ENCODE results near the gene ARSA. TPM values are rescaled to one million over a fixed set of nuclear protein-coding genes. Genes with fewer than 3 reads are reported as not detected.

Gene ARSA
- total and polyA plus RNA-seq, 2 of the 13 experiments (the other 11 are each of a cell fraction or from before 2014, with no cell fraction given) = 9.0 to 11.5 TPM

DNA sequence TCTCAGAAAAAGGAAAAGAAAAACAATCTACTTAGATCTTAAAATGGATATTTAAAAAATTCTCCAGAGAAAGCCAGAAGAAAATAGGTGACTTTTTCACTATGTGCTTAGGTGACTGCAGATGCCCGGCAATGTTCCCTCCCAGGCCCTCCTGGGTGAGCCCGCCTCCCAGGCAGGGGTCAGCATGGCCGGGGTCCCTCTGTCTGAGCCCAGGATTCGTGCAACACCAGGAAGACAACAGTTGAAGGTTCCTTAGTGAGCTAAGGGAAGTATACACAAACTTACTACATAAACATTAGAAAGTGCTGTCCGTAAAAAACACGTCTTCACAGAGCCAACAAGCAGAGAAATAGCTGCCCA lies 15.8 kb downstream of the ARSA start:
- FAIRE-seq = no peak
- no peak overlapping the region for H3K4me3 ChIP-seq (replicated peaks in 1 of 3; ENCODE audit: insufficient read depth in 1 of 3, low read depth in 2 of 3, low read length in 3 of 3)
- POLR2A ChIA-PET = interaction anchor here (1.6 kb wide), 1 partner anchor 29 kb away, joined by 4 read pairs; the partner anchor contains the start of gene CHKB
- no peak overlapping the region for H3K27ac ChIP-seq (ENCODE audit: extremely low read length, insufficient read depth, low read length)
- no peak for ATAC-seq
- BruUV-seq (replicated peaks) = no TSS peak
- WGBS (ENCODE audit: low lambda C conversion rate) = 50% methylated on average over 6 of the region's 6 CpGs
- intact Hi-C loops (cut with micrococcal nuclease; ENCODE audit: unreplicated experiment) = no loop called here
- H3K9me3 ChIP-seq (ENCODE audit: low read length) = no peaks in the 10 kb centered on the region
- CTCF ChIA-PET (ENCODE audit: low intra/inter-chr PET ratio, low total read pairs) = no interaction called here
- TF ChIP-seq ZNF431 (CRISPR knock-in tag; IDR thresholded peaks at IDR 0.05; ENCODE audit: borderline replicate concordance, low read depth) = no peak
- TF ChIP-seq ZNF766 (CRISPR knock-in tag; IDR thresholded peaks at IDR 0.05; ENCODE audit: borderline replicate concordance) = no peak
- TF ChIP-seq RFXANK (CRISPR knock-in tag; IDR thresholded peaks at IDR 0.05) = no peak
- TF ChIP-seq AFF4 (CRISPR knock-in tag; IDR thresholded peaks at IDR 0.05) = no peak
- peaks cover 22% of the 10 kb centered on the region for H3K4me1 ChIP-seq (ENCODE audit: insufficient read depth, low read length)
- H3K4me2 ChIP-seq (ENCODE audit: low read depth, low read length) = no peak overlapping the region
- H3K27me3 ChIP-seq (ENCODE audit: control insufficient read depth in 1 of 2, insufficient read depth in 2 of 2, low read length in 2 of 2) = peaks cover 0 to 6% of the 10 kb centered on the region in 2 experiments; a peak in 2 of 5 replicates
- in situ Hi-C loops (cut with HindIII; ENCODE audit: extremely low pct_ligation_motif_present, low pct_unique_long_range_greater_than_20kb) = loop anchor here (5.0 kb wide), 1 partner anchor 35 kb away; the partner anchor contains the start of gene CPT1B
- H3K36me3 ChIP-seq (replicated peaks in 1 of 2; ENCODE audit: control insufficient read depth in 1 of 2, insufficient read depth in 2 of 2, low read length in 2 of 2) = no peaks in the 10 kb centered on the region
- no peak for DNase-seq (ENCODE audit: low spot score)
- H2AFZ ChIP-seq (ENCODE audit: low read length) = no peak overlapping the region
- H4K20me1 ChIP-seq (ENCODE audit: insufficient read depth, low read length) = no peaks in the 10 kb centered on the region
- H3K79me2 ChIP-seq (ENCODE audit: insufficient read depth, low read length) = no peaks in the 10 kb centered on the region
- no peak overlapping the region for H3K9ac ChIP-seq (ENCODE audit: insufficient read depth, low read depth, low read length)

Data from HepG2 (cell line).